GM13977 (cell line): Measurements from ENCODE around the gene COCH.
"Not testable (repeated sequence)": the region's sequence is repeated elsewhere in the genome, so short reads cannot be mapped to it uniquely, and the experiment has no call there.

Experiments used
- DNase-seq: peaks from one replicate; pipeline ENCODE4 v3.0.0; 2012; ENCODE audit warnings: low spot score
- CTCF ChIP-seq: IDR thresholded peaks from 2 replicates; pipeline ENCODE4 v1.5.1; 2012; ENCODE audit warnings: mild to moderate bottlenecking, control low read depth; ENCODE audit not compliant: insufficient read depth; ENCODE audit errors: extremely low read depth, missing control alignments
- in situ Hi-C: fragments of 300-500 bp; cut with MboI; formaldehyde crosslinking; loops from one replicate; pipeline ENCODE4 v1.12.0; 2022; ENCODE audit warnings: low sequenced_read_pairs, low pct_unique_long_range_greater_than_20kb, mixed read lengths, inconsistent platforms; ENCODE audit not compliant: unreplicated experiment

The COCH gene

GRCh38 chr14:30915596-30915995 is 41.2 kb downstream of the COCH start:
- TF ChIP-seq CTCF: no peak
- DNase-seq: no peak
- in situ Hi-C loops: no loop called here

GRCh38 chr14:30921305-30921704 is 46.9 kb downstream of the COCH start:
- no peak for DNase-seq
- in situ Hi-C loops: no loop called here
- no peak for TF ChIP-seq CTCF

- TF ChIP-seq CTCF: no peak
- in situ Hi-C loops: no loop called here
- DNase-seq: no peak
These were observed 47.4 kb downstream of the COCH start for GRCh38 chr14:30921788-30922187.

- DNase-seq: no peak
- in situ Hi-C loops: no loop called here
- no peak for TF ChIP-seq CTCF
These were observed 50.9 kb downstream of the COCH start for GRCh38 chr14:30925254-30925653.

- in situ Hi-C loops: no loop called here
- TF ChIP-seq CTCF: no peak
- DNase-seq: no peak
These were observed 54.1 kb downstream of the COCH start for GRCh38 chr14:30928462-30928861.

GRCh38 chr14:30933937-30934336 is 59.6 kb downstream of the COCH start:
- DNase-seq, in situ Hi-C loops: not testable (repeated sequence)

GRCh38 chr14:30935445-30935844 is 61.1 kb downstream of the COCH start:
- TF ChIP-seq CTCF: no peak
- DNase-seq: no peak
- in situ Hi-C loops: no loop called here
